Limb (tissue), 2 donors: ENCODE results near the gene FAM168B.
A peak's percentile ranks its signal among the peaks of the same experiment; 100 is the strongest.
"Not testable (repeated sequence)": the region's sequence is repeated elsewhere in the genome, so short reads cannot be mapped to it uniquely, and the experiment has no call there.

ENCODE experiments used
- DNase-seq, 2 donors: peaks; one replicate each; pipeline ENCODE4 v3.0.0-alpha.2; 2016; ENCODE audit errors: extremely low spot score in 2 of 2

The FAM168B gene

GRCh38 chr2:131103165-131103564 is 9.9 kb upstream of the FAM168B start:
- DNase-seq = no peak

- DNase-seq = no peak
These were observed 1.4 kb upstream of the FAM168B start for GRCh38 chr2:131094463-131095281.

- DNase-seq = no peak
These were observed 619 bp upstream of the FAM168B start for GRCh38 chr2:131093696-131094462.

GRCh38 chr2:131092458-131093005 is 728 bp downstream of the FAM168B start:
- DNase-seq = peak in 1 of 2 donors; percentile 1

- no peak for DNase-seq
These were observed 7.6 kb downstream of the FAM168B start for GRCh38 chr2:131085646-131086045.

- DNase-seq = no peak
These were observed 12.1 kb downstream of the FAM168B start for GRCh38 chr2:131081190-131081589.

- not testable (repeated sequence) for DNase-seq
These were observed 13.3 kb downstream of the FAM168B start for GRCh38 chr2:131079931-131080330.

GRCh38 chr2:131077966-131078365 is 15.3 kb downstream of the FAM168B start:
- DNase-seq = no peak

- no peak for DNase-seq
These were observed 15.9 kb downstream of the FAM168B start for GRCh38 chr2:131077182-131077846.

- no peak for DNase-seq
These were observed 16.6 kb downstream of the FAM168B start for GRCh38 chr2:131076707-131077106.

GRCh38 chr2:131075578-131075977 is 17.7 kb downstream of the FAM168B start:
- DNase-seq = not testable (repeated sequence)

- DNase-seq = not testable (repeated sequence)
These were observed 25.1 kb downstream of the FAM168B start for GRCh38 chr2:131068172-131068571.

- no peak for DNase-seq
These were observed 25.7 kb downstream of the FAM168B start for GRCh38 chr2:131067465-131068125.

GRCh38 chr2:131064589-131065512 is 28.4 kb downstream of the FAM168B start:
- DNase-seq = no peak

- DNase-seq = no peak
These were observed 29.6 kb downstream of the FAM168B start for GRCh38 chr2:131063501-131064283.

- DNase-seq = no peak
These were observed 34.3 kb downstream of the FAM168B start for GRCh38 chr2:131058920-131059319.

GRCh38 chr2:131058214-131058843 is 34.9 kb downstream of the FAM168B start:
- no peak for DNase-seq

GRCh38 chr2:131056932-131057287 is 36.4 kb downstream of the FAM168B start:
- no peak for DNase-seq
